Ramos (cell line): ENCODE results near the gene GALNTL6.
"Not testable (repeated sequence)": the region's sequence is repeated elsewhere in the genome, so short reads cannot be mapped to it uniquely, and the experiment has no call there.

Experiments
- in situ Hi-C: fragments of 300-500 bp; cut with MboI; formaldehyde crosslinking; loops from one replicate; pipeline ENCODE4 v1.14.3; 2022; ENCODE audit warnings: low sequenced_read_pairs; ENCODE audit not compliant: unreplicated experiment

GALNTL6 gene

DNA sequence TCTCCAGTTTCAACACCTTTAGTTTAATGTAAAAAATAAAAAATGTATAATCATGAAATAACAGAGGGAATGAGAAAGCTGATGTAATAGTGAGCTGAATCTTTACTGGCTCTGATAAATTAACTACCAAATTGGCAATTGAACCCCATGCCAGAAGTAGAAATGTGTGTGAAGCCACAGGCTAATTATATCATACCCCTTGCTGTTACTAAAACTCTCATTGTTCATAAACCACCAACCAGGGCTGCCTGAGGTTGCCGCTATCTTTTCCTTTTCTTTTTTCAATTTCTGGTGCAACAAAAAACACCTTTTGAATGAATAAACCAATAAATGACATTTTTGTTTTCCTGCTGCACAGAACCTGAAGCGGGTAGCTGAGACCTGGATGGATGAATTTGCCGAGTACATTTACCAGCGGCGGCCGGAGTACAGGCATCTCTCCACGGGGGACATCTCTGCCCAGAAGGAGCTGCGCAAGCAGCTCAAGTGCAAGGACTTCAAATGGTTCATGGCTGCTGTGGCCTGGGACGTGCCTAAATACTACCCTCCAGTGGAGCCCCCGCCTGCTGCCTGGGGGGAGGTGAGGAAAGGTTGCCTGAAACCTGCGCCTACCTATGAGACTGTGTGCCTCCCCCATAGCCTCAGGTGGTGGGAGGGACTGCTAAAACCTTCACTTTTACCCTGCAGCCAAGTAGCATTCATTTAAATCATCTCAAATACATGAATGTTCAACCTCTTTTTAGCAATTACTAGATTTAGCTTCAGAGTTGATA is 1138.7 kb downstream of the GALNTL6 start:
- in situ Hi-C loops: no loop called here

DNA sequence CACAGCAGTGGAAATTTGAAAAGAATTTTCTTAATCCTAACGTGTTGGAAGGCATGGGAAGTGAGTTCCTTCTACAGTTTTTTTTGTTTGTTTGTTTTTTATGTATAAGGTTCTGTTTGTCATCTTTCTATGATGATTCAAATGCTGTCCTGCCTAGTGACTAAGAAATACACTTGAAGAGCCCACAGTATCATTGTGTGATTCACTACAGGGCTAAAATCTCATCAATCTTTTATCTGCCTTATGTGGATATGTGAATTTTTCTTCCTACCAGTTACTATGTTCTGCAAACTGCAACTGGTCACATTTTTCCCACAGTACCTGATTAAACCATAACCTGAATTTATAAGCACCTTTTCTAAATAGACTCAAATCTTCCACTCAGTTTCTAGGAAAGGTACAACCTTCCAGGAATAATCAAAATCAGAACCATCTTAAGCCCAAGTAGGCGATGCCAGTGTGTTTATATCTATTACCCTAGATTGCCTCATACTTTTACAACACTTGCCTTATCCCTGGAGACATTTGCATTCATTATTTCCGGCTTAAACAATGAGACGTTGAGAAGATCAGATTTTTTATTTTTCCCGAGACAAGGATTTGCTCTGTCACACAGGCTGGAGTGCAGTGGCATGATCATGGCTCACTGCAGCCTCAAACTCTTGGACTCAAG is 1140.8 kb downstream of the GALNTL6 start:
- in situ Hi-C loops: no loop called here

DNA sequence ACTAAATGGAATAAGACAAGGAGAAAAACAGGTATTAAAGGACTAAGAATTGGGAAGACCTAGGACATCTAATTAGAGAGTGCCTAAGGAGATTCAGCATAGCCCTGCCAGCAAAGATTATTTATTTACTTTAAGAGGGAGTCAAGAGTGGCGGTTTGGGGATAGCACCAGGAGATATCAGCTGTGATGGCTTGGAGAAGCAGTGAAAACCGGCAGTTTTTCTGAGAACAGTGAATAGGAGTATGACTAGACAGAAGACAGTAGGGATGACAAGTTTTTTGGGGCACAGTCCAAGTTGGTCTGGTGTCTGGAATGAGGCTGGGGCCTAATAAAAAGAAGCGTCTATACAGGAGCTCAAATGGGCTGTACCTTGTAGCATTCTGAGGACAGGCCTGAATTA is 1143.1 kb downstream of the GALNTL6 start:
- in situ Hi-C loops: not testable (repeated sequence)

DNA sequence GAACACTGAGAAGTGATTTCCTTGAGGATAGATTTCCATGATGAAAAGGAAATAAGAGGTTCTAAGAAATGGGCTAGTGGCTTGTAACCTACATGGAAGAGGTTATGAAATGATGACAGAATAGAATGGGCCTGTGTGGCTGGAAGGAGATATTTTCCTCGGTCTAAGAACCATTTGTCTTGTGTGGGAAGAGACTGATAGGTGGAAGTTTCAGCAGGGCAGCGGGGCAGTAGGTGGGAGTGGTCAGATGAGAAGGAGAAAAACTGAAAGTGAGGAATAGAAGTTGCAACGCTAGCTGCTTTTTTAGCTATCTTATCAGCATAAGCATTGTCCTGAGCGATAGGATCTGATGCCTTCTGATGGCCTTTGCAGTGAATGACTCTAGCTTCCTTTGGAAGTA is 1144.0 kb downstream of the GALNTL6 start:
- in situ Hi-C loops: no loop called here

DNA sequence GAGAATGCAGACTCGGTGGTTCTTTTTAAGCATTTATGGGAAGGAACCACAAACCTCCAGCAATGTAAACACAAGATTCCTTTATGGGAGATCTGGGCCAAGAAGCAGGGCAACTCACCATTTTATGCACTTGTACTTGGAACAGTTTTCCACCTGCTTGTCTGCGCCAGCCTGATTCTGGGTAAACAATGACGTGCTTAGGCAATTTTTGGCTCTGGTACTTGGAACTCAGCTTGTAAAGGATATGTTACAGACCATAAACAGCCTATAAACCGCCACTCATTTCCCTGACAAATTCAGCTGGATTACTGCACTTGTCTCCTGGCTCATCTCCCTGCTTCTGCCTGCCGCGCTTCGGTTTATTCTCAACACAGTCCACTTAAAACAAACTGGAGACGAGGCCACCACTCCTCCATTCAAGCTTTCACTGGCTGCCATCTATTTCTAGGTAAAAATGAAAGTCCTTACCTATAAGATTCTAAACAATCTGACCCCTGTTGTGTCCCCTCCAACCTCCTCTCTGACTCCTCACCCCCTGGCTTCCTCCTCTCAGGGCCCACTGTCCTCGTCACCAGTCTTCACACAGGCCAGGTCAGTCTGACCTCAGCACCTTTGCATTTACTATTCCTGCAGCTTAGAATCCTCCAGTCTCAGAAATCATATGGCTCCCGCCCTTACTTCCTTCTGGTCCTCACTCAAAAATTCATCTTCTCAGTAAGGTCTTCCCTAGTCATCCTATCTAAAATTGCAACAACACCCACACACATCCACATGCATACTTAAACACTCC is 1149.6 kb downstream of the GALNTL6 start:
- in situ Hi-C loops: no loop called here

DNA sequence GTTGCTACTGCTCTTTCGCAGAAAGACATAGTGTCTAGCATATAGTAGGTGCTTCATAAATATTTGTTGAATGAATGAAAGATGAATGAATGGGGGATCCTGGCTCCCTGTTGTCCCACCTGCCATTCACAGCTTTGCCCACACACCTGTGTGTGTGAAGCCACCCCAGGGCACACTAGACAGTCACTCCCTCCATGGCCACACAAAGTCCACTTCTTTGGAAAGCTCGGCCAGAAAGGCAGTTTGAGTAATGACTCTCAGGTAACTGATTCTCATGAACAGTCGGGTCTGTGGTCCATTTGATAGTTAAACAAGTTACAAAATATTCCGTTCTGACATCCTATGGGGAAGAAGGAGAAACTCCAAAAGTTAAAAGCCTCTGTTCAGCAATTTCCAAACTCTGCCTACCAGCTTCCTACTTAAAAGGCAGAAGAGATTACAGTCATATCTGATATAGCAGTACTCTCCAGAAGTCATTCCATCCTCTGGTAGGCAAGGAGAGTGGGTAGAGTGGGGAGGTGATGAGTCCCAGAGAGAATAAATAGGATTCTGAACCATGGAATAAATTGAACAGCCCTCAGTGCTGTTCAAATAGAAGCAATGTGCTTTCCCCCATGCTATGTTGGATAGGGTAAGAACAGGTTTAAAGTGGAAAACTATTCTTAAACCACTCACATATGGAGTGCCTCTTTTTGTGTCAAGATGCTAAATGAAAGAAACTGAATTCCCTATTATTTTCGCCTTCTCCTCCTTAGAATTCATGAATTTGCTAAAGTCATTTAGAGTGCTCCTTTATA is 1150.5 kb downstream of the GALNTL6 start:
- in situ Hi-C loops: no loop called here

DNA sequence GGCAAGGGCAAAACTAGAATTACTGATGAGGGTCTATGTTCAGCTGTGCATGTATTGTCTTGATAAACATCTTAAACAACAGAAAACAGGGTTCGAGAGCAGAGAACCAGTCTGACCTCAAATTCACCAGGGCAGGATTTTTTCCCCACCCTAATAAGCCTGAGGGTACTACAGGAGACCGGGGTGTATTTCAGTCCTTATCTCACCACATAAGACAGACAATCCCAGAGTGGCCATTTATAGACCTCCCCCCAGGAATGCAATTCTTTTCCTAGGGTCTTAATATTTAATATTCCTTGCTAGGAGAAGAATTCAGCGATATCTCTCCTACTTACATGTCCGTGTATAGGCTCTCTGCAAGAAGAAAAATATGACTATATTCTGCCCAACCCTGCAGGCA is 1157.0 kb downstream of the GALNTL6 start:
- in situ Hi-C loops: not testable (repeated sequence)

DNA sequence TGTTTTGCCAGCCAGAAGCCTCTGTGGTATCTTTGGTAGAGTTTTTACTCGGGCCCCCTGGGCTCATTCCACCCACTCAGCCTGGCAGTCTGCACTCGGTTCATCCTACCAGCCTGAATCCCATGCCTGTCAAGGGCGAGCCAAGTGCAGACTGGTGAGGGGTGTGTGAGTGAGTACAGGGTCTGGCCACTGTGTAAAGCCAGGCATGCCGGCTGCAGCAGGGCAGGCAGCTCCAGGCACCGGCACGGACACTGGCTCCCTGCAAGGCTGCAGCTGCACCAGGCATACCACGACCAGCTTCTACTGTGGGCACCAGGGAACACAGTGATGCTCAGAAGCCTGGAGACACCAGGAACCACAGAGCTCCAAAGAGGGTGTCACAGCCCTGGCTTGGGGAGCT is 1161.4 kb downstream of the GALNTL6 start:
- in situ Hi-C loops: no loop called here

DNA sequence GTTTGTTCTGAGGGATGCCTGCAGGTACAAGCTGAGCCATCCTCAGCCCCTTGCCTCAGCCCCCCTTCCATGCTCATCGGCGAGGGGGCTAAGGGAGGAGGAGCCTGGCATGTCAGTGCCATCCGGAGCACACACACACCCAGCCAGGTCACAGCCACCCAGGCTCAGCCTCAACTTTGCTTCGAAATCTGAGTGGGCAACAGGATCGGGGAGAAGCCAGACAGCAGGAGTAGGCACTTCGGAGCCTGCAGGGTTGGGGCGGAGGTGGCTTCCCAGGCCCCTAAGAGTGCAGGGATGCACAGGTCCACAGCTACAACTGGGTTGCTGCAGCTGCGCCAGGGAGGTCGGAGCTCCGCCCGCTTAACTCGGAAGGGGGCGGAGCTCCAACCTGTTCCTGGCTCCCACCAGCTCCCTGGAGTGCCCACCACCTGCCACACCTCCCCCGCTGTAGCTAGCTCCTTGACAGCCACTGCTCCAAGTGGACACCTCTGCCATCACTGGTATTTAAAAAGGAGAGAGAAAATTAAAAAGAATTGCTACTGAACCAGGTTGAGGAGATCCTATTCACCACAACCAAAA is 1162.5 kb downstream of the GALNTL6 start:
- in situ Hi-C loops: no loop called here

DNA sequence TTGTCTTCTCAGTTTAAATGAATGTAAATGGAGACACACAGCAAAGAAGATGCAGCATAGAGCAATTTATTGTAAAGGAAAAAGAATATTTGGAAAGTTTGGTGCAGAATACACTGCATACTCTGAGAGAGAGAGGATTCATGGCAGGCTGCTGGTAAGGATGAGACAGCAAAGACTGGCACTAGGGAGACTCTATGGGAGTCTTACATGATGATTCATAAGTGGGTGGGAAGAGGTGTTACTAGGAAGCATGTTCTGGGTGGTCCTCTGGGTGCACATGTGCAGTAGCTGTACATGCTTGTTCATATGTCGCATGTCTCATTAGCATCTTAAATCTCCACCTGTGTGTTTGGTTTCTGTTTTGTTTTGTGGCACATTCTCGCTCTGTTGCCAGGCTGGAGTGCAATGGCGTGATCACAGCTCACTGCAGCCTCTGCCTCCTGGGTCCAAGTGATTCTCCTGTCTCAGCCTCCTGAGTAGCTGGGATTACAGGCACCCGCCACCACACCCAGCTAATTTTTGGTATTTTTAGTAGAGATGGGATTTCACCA is 1164.4 kb downstream of the GALNTL6 start:
- in situ Hi-C loops: not testable (repeated sequence)

DNA sequence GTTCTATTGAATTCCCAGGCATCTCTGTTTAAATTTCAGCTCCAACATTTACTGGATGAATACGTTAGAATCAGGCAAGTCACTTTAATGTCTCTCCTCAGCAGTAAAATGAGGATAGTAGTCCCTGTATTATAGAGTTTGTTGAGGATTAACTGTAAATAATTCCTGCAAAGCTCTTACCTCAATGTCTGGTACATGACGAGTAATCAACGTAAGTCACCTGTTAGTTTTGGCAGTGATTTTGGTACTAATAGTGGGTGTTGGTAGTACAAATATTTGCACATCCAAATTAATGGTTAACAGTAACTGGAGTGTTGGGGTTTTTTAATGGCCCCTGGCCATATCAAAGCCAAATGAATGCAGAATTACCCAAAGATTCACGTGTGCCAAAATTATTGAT is 1165.6 kb downstream of the GALNTL6 start:
- in situ Hi-C loops: no loop called here

DNA sequence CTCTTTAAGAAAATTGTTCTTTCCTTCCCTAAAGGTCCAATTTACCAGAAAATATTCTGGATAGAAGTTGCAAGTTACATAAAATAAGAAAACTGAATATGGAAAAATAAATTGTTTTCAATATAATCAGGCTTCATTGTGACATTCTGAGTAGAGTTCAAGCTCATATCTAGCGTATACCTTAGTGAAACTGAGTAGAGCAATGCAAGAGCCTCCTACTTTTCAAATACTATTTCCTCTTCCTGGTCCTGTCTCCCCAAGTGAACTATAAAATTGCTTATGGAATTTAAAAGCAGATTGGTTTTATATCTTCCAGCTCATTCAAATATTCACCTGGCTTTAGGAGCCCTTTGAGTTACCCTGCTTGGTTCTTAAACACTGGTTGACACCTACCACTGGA is 1166.1 kb downstream of the GALNTL6 start:
- in situ Hi-C loops: no loop called here

DNA sequence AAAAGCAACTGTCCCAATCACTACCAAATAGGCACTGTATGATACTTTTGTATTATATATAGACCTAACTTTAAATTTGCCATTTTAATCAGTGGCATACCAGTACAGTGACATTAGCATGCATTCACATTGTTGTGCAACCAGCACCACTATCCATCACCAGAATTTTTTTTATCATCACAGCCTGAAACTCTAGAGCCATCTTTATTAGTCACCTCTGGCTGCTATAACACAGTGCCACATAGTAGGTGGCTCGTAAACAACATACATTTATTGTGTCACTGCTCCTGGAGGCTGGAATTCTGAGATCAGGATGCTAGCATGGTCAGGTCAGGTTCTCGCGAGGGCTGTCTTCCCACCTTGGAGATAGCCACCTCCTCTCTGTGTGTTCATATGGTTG is 1167.0 kb downstream of the GALNTL6 start:
- in situ Hi-C loops: no loop called here

DNA sequence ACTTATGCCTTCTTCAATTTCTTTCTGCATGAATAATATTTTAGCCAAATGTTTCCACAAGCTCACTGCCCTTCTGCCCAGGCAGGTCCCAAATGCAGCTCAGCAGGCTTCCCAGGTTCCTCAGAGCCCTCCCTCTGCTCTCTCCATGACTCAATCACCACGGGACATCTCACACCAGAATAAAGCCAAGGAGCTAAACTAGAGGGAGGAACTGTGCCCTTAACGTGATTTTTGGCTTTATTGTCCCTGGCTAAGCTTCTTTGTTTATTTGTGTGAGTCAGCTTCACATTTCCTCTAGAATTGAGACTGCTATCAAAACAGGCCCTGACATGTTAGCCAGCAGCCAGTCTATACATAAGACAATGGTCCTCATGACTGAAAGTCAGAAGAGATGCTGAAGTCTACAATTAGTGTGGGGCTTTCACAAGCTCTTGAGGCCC is 1169.0 kb downstream of the GALNTL6 start:
- in situ Hi-C loops: no loop called here

DNA sequence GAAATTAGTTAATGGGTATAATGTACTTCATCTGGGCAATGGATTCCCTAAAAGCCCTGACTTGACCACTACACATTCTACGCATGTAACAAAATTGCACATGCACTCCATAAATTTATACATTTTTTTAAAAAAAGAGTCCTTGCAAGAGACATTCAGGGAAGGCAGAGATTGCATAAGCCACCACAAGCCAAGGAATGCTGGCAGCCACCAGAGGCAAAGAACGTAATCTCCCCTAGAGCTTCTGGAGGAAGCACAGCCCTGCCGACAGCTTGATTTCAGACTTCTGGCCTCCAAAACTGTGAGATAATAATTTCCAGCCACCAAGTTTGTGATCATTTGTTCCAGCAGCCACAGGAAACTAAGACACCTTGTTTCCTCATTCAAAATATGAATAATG is 1169.8 kb downstream of the GALNTL6 start:
- in situ Hi-C loops: no loop called here

DNA sequence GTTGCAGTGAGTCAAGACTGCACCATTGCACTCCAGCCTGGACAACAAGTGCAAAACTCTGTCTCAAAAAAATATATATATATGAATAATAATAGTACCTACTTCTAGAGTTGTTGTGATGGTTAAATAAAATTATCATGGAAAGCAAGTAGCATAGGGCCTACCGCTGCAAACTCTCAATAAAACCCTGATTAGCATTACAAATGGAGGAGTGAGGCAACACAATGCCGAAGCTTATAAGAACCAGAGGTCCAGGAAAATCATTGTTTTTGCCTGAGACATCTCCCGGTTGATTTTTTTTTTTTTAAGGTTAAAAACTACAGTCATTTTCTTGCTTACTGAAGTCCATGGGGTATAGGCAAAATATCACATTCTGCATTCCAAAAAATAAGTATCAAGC is 1170.4 kb downstream of the GALNTL6 start:
- in situ Hi-C loops: no loop called here

DNA sequence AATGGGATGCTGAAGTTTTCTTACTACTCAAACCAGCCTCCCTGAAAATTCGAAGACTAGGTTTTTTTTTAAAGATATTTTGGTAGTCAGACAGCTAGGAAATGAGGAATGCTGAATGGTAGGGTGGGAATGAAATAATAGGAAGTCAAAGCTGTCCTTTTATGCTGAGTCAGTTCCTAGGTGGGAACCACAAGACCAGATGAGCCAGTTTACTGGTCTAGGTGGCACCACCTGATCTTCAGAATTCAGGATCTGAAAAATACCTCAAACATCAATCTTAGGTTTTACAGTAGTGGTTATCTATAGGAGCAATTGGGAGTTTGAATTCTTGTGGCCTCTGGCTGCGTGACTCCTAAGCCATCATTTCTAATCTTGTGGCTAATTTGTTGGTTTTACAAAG is 1172.3 kb downstream of the GALNTL6 start:
- in situ Hi-C loops: no loop called here

DNA sequence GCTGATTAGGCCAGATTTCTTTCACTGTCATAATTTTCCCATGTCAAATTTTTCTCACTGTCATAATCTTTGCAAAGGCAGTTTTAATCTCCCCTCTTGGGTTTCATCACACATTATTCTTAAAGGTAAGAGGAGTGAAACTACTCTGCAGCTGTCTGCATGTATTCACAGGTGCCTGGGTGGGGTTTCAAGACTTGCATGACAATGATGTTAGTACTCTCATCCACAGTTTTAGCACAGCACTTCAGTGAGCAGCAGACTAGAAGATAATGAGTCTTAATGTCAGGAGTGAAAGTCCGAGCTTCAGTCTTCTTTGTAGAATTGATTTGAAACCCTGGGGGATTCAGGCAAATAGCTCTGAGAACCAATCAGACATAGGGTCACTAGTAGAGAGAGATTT is 1172.9 kb downstream of the GALNTL6 start:
- in situ Hi-C loops: no loop called here

DNA sequence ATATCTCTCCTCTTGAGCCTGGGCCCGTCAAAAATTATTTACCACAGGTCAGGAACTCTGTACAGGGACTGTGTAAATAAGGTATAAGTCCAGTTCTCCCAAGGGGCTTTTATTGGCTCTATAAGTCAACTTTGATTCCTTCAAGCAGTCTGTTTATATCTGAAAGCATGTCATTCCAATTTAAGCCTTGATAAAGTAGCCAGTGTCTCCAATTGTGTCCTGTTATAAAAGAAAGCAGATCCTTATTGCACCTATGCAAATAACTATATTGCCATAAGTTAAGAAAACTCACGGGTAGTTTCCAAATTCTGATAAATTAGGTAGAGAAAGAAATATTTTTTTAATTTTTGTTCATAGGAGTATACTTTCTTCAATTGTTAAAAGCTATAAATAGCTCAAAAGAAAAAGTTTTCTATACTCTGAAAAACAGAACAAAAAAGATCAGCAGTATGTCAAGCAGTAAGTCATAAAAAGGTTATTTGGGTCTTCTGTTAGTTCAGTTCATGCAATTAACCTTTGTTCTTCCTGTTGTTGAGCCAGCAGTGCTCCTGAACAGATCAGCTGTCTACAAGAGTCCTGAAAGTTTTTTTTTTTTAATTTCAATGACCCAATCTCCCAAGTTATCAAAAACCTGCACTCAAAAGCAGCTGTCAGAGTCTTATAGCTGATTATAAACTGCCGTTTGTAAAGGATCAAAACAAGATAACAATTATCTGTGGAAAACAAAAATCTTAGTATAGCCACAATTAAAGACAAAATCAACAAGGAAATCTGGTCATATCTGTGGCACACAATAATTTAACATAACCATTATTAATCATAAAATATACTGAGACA is 1177.0 kb downstream of the GALNTL6 start:
- in situ Hi-C loops: no loop called here
